ENCODE measurements around the gene YTHDF1.

The YTHDF1 gene

DNA sequence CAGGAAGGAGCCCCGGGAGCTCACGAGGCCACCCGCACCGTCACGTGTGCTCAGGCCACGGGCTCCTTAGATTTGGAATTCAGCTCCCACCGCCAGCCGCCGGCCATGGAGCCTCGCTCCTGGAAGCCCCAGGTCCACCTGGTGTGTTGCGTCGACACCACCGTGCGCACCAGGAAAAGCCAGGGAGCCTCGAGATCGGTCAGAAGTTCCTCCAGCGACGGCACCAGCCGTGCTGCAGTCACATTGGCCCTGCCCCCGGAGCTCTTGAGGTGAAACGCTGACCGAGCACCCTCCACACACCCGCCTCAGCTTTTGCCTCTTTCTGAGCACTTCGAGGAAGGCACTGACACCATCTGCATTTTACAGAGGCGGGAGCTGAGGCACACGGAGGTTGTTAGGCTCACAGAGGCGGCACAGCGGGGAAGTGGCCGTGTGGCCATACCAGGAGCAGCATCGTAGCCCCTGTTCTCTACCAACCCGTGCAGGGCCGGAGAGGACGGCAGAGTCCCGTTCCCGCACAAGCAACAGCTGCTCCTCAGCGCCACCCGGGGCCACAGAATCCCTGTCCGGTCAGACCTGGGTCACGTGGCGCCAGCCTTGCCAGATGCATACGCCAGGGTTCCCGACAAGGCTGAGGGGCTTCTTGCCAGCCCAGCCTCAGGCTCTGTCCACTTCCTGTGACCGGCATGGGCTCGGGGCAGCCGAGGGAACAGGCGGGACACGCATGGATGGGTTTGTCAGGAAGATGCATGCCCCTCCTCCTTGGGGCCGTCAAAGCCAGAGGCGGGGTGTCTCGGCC, 30.8 kb upstream of the YTHDF1 start:
- TF ChIP-seq, protein P1, sequence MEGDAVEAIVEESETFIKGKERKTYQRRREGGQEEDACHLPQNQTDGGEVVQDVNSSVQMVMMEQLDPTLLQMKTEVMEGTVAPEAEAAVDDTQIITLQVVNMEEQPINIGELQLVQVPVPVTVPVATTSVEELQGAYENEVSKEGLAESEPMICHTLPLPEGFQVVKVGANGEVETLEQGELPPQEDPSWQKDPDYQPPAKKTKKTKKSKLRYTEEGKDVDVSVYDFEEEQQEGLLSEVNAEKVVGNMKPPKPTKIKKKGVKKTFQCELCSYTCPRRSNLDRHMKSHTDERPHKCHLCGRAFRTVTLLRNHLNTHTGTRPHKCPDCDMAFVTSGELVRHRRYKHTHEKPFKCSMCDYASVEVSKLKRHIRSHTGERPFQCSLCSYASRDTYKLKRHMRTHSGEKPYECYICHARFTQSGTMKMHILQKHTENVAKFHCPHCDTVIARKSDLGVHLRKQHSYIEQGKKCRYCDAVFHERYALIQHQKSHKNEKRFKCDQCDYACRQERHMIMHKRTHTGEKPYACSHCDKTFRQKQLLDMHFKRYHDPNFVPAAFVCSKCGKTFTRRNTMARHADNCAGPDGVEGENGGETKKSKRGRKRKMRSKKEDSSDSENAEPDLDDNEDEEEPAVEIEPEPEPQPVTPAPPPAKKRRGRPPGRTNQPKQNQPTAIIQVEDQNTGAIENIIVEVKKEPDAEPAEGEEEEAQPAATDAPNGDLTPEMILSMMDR (conservative IDR thresholded peaks at IDR 0.05) = 0 out of 2 replicates have a peak, but pooled peaks have one; percentile 8

DNA sequence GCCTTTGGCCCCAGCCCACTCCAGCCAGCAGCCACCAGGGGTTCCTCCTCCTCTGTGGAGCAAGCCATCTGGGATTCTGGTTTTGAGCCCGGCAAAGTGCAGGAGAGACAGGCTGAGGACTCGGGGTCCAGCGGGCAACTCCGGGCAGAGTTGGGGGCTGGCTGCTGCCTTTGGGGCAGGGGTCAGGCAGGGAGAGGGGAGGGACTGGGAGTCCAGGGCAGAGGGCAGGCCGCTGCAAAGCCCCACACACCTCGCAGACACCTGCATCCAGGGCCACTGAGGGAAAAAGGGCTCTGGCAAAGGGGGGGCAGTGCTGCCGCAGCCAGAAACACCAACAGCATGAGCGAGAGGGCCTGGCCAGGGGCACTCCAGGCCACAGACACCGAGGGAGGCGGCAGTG, 28.5 kb upstream of the YTHDF1 start:
- TF ChIP-seq, protein P1 (conservative IDR thresholded peaks at IDR 0.05) = no peak
- H3K27ac ChIP-seq = no peak overlapping the region

More for the DNA sequence above, 30.8 kb upstream of the YTHDF1 start:
- peak overlapping the region; percentile 24; the same call in 1 of the 2 replicates for H3K27ac ChIP-seq

DNA sequence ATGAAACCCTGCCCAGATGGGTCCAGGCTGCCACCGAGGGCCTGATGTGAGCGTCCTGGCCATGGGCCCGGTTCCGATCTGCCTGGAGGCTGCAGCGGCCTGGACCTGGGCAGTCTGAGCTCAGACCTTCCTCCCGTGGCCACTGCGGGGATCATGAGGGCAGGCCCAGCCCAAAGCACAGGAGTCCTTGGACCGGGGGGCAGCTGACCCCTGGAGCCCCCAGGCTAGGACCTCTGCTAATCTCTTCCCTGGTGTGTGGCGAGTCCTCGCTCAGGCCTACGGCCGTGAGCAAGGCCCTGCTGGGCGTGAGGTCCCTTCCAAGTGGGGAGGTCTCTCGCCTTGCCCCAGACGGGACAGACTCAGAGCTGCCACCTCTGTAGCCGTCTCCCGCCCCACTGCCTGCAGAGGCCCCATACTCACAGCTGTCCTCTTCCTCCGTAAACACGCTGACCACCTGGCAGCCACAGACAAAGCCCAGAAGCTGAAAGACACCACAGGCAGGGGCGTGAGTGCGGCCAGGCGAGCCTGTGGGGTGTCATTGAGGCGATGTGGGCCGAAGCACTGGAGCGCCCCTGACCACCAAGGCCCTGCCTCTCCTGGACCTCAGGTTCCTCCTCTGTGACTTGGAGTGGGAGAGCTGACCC, 27.8 kb upstream of the YTHDF1 start:
- TF ChIP-seq, protein P1 (conservative IDR thresholded peaks at IDR 0.05) = no peak
- no peak overlapping the region for H3K27ac ChIP-seq

DNA sequence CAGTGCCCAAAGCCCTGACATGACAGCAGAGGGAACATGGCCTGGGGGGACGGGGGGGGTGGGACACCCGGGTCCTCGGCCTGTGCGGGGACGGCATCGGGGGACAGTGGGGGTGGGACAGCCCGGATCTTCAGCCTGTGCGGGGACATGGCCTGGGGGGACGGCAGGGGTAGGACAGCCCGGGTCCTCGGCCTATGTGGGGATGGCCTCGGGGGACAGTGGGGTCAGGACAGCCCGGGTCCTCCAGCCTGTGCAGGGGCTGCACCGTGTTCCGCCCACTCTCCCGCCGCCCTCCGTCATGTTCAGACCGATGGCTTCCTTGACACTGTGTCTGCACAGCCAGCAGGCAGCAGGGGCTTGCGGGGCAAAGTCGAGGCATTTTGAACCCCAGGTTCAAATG, 26.8 kb upstream of the YTHDF1 start:
- TF ChIP-seq, protein P1 (conservative IDR thresholded peaks at IDR 0.05) = no peak

DNA sequence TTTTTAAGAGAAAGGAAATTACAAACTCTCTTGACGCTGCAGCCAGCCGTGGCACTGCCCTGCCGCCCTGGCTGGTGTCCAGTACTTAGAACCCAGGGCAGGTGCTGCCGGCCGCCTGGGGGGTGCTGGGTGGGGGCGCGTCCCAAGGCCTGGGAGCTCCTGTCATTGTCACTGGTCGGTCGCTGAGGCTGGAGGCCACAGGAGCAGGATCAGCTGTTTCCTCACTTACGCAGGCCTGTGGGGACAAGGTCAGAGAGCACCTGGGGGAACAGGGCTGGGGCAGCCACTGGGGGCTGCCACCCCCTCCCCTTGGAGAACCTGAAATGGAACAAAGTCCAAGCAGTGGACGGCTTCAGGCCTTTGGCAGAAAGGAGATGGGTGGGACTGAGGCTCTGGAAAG, 25.3 kb upstream of the YTHDF1 start:
- TF ChIP-seq, protein P1 (conservative IDR thresholded peaks at IDR 0.05) = no peak
- no peak overlapping the region for H3K27ac ChIP-seq

More for the DNA sequence above, 26.8 kb upstream of the YTHDF1 start:
- H3K27ac ChIP-seq = no peak overlapping the region

DNA sequence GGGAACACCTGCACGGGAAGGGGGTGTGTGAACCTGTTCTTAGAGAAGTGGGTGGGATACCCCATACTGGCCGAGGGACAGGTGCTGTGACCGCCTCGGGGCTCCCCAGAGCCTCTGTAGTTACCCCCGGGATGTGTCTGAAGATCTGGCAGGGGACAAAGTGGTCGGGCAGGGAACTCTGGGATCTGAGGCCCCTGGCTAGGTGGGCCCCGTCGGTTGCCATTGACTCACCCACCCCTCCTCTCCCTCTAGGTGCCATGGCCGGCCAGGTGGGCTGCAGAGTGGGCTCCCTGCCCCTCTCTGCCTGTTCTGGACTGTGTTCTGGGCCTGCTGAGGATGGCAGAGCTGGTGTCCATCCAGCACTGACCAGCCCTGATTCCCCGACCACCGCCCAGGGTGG, 24.1 kb upstream of the YTHDF1 start:
- TF ChIP-seq, protein P1 (conservative IDR thresholded peaks at IDR 0.05) = no peak
- H3K27ac ChIP-seq = no peak overlapping the region

DNA sequence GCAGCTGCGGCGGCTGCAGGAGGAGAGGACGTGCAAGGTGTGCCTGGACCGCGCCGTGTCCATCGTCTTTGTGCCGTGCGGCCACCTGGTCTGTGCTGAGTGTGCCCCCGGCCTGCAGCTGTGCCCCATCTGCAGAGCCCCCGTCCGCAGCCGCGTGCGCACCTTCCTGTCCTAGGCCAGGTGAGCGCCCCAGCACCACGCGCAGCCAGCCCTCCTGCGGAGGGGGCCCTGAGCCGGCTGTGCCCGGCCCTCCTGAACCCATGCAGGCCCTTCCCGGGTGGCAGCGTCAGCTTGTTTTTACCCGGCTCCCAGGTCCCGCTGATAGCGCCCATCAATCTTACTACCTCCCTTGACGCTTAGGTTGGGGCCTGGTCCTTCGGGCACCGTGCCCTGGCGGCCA, 23.5 kb upstream of the YTHDF1 start:
- no peak overlapping the region for H3K27ac ChIP-seq
- TF ChIP-seq, protein P1 (conservative IDR thresholded peaks at IDR 0.05) = no peak
